Left ventricle myocardium inferior (tissue), 1 donor: Measurements from ENCODE around the gene PHLDB1. TPM values are rescaled to one million over a fixed set of nuclear protein-coding genes. Genes with fewer than 3 reads are reported as not detected.
A peak's percentile ranks its signal among the peaks of the same experiment; 100 is the strongest.

Source experiments
- DNase-seq: peaks from one replicate; pipeline ENCODE4 v3.0.0-alpha.2; 2020
- H3K27ac ChIP-seq: fragments of 200-600 bp; replicated peaks from 2 replicates; pipeline ENCODE4 v1.8.0; 2021
- H3K27me3 ChIP-seq: fragments of 200-600 bp; 2 replicates; pipeline ENCODE4 v1.8.0; 2021; ENCODE audit warnings: low read depth
- H3K36me3 ChIP-seq: fragments of 200-600 bp; 2 replicates; pipeline ENCODE4 v1.8.0; 2021
- H3K4me1 ChIP-seq: fragments of 200-600 bp; 2 replicates; pipeline ENCODE4 v1.8.0; 2021
- H3K4me3 ChIP-seq: fragments of 200-600 bp; 2 replicates; pipeline ENCODE4 v1.8.0; 2021; ENCODE audit warnings: mild to moderate bottlenecking, moderate library complexity
- H3K9me3 ChIP-seq: fragments of 200-600 bp; replicated peaks from 2 replicates; pipeline ENCODE4 v1.8.0; 2021
- CTCF ChIP-seq: fragments of 200-600 bp; IDR thresholded peaks from 2 replicates; pipeline ENCODE4 v1.8.0; 2021; ENCODE audit warnings: antibody characterized with exemption, mild to moderate bottlenecking, borderline replicate concordance
- intact Hi-C: fragments of 100-400 bp; cut with micrococcal nuclease; formaldehyde crosslinking; loops from one replicate; pipeline ENCODE4 v1.11.0; 2022
- total RNA-seq: library from RNA; stranded (reverse); fragmentation: NEBNext Ultra II Directional; extraction: Animal tissue kit (Norgen Biotek cat#: 25700); gene quantifications from one replicate; pipeline ENCODE4 v1.2.1, GENCODE V29; 2021
- donor health status: DM: no; HTN: yes; CAD: no; lungs with severe emphysema.

PHLDB1 gene
- total RNA-seq, 1 donor from 2014 or later: 102 TPM

- TF ChIP-seq CTCF: no peak
- H3K4me3 ChIP-seq: peak overlapping the region; percentile 31
- H3K27ac ChIP-seq: peak overlapping the region; percentile 64
- H3K36me3 ChIP-seq: peaks cover 87% of the 10 kb centered on the region
- intact Hi-C loops: no loop called here
- H3K9me3 ChIP-seq: no peaks in the 10 kb centered on the region
- no peak for DNase-seq
- peaks cover 98% of the 10 kb centered on the region for H3K4me1 ChIP-seq
- no peaks in the 10 kb centered on the region for H3K27me3 ChIP-seq
Observed at GRCh38 chr11:118633979-118634378, 26.6 kb downstream of the PHLDB1 start.

GRCh38 chr11:118634431-118635236, 27.2 kb downstream of the PHLDB1 start:
- H3K4me1 ChIP-seq: peaks cover 98% of the 10 kb centered on the region
- H3K27ac ChIP-seq: peak overlapping the region; percentile 64
- peak; percentile 39 for TF ChIP-seq CTCF
- H3K36me3 ChIP-seq: peaks cover 87% of the 10 kb centered on the region
- intact Hi-C loops: no loop called here
- DNase-seq: peak; percentile 83
- H3K4me3 ChIP-seq: peak overlapping the region; percentile 31
- no peaks in the 10 kb centered on the region for H3K27me3 ChIP-seq
- H3K9me3 ChIP-seq: no peaks in the 10 kb centered on the region

GRCh38 chr11:118635237-118635591, 27.8 kb downstream of the PHLDB1 start:
- no peak for TF ChIP-seq CTCF
- intact Hi-C loops: no loop called here
- peaks cover 87% of the 10 kb centered on the region for H3K36me3 ChIP-seq
- no peaks in the 10 kb centered on the region for H3K9me3 ChIP-seq
- DNase-seq: no peak
- peaks cover 98% of the 10 kb centered on the region for H3K4me1 ChIP-seq
- H3K27ac ChIP-seq: peak overlapping the region; percentile 64
- peak overlapping the region; percentile 31 for H3K4me3 ChIP-seq
- no peaks in the 10 kb centered on the region for H3K27me3 ChIP-seq

- H3K9me3 ChIP-seq: no peaks in the 10 kb centered on the region
- no peaks in the 10 kb centered on the region for H3K27me3 ChIP-seq
- no peak for DNase-seq
- peak overlapping the region; percentile 64 for H3K27ac ChIP-seq
- no peak overlapping the region for H3K4me3 ChIP-seq
- no peak for TF ChIP-seq CTCF
- intact Hi-C loops: no loop called here
- H3K4me1 ChIP-seq: peaks cover 98% of the 10 kb centered on the region
- H3K36me3 ChIP-seq: peaks cover 86% of the 10 kb centered on the region
Observed at GRCh38 chr11:118635642-118636041, 28.2 kb downstream of the PHLDB1 start.

GRCh38 chr11:118636569-118637290, 29.3 kb downstream of the PHLDB1 start:
- Histone ChIP-seq H3K9me3 (no peaks in the 10 kb centered on the region), H3K36me3 (peaks cover 86% of the 10 kb centered on the region), H3K4me1 (peaks cover 98% of the 10 kb centered on the region), H3K27ac (peak overlapping the region; percentile 64), H3K4me3 (no peak overlapping the region), H3K27me3 (no peaks in the 10 kb centered on the region)
- intact Hi-C loops: no loop called here
- TF ChIP-seq CTCF: no peak
- no peak for DNase-seq
